Neural progenitor cell (in vitro differentiated cells): ENCODE data around the gene C2orf15. TPM values are rescaled to one million over a fixed set of nuclear protein-coding genes. Genes with fewer than 3 reads are reported as not detected.

Source experiments
- DNase-seq: peaks from one replicate; pipeline ENCODE4 v3.0.0-alpha.2; 2016; ENCODE audit warnings: low spot score
- H2AFZ ChIP-seq: fragments of 200-600 bp; sonication (generic); replicated peaks from 2 replicates; pipeline ENCODE4 v1.6.1; 2016; ENCODE audit warnings: antibody characterized with exemption
- H3F3A ChIP-seq: fragments of 200-600 bp; sonication (generic); 2 replicates; pipeline ENCODE4 v1.6.1; 2016; ENCODE audit warnings: antibody characterized with exemption, low read depth
- H3K27ac ChIP-seq: fragments of 200-600 bp; sonication (generic); 2 replicates; pipeline ENCODE4 v1.5.1; 2016; ENCODE audit warnings: mild to moderate bottlenecking
- H3K27me3 ChIP-seq: fragments of 200-600 bp; sonication (generic); 2 replicates; pipeline ENCODE4 v1.6.1; 2016; ENCODE audit warnings: mild to moderate bottlenecking, moderate library complexity
- H3K36me3 ChIP-seq: fragments of 200-600 bp; sonication (generic); 2 replicates; pipeline ENCODE4 v1.5.1; 2016
- H3K4me1 ChIP-seq: fragments of 200-600 bp; sonication (generic); 2 replicates; pipeline ENCODE4 v1.6.1; 2016; ENCODE audit warnings: mixed run types
- H3K4me2 ChIP-seq: fragments of 200-600 bp; sonication (generic); 2 replicates; pipeline ENCODE4 v1.6.1; 2016
- H3K4me3 ChIP-seq: fragments of 200-600 bp; sonication (generic); 2 replicates; pipeline ENCODE4 v1.5.1; 2016
- H3K79me2 ChIP-seq: fragments of 200-600 bp; sonication (generic); 2 replicates; pipeline ENCODE4 v1.6.1; 2016; ENCODE audit warnings: low read depth
- H3K9ac ChIP-seq: fragments of 200-600 bp; sonication (generic); 2 replicates; pipeline ENCODE4 v1.6.1; 2016
- H3K9me3 ChIP-seq: fragments of 200-600 bp; sonication (generic); 2 replicates; pipeline ENCODE4 v1.5.1; 2016; ENCODE audit warnings: low read depth
- H4K20me1 ChIP-seq: fragments of 200-600 bp; sonication (generic); 2 replicates; pipeline ENCODE4 v1.6.1; 2016; ENCODE audit warnings: low read depth
- H3K27ac Mint-ChIP-seq: 3 replicates; pipeline ENCODE4 v1.8.0; 2021; ENCODE audit warnings: mixed read lengths
- H3K27me3 Mint-ChIP-seq: 2 replicates; pipeline ENCODE4 v1.8.0; 2022; ENCODE audit warnings: low read depth, mild to moderate bottlenecking, inconsistent platforms, moderate library complexity, mixed read lengths; ENCODE audit not compliant: insufficient read depth
- H3K36me3 Mint-ChIP-seq: 3 replicates; pipeline ENCODE4 v1.8.0; 2021; ENCODE audit warnings: mixed read lengths
- H3K4me1 Mint-ChIP-seq: 3 replicates; pipeline ENCODE4 v1.8.0; 2021; ENCODE audit warnings: mixed read lengths
- H3K4me3 Mint-ChIP-seq: 3 replicates; pipeline ENCODE4 v1.8.0; 2021; ENCODE audit warnings: mild to moderate bottlenecking, moderate library complexity, mixed read lengths
- H3K9me3 Mint-ChIP-seq: 3 replicates; pipeline ENCODE4 v1.8.0; 2020; ENCODE audit warnings: mixed read lengths
- EZH2 ChIP-seq: fragments of 200-600 bp; sonication (generic); IDR thresholded peaks from 2 replicates; pipeline ENCODE4 v1.6.1; 2017; ENCODE audit warnings: antibody characterized with exemption, mild to moderate bottlenecking, moderate library complexity
- EZH2phosphoT487 ChIP-seq: fragments of 200-600 bp; sonication (generic); IDR thresholded peaks from 2 replicates; pipeline ENCODE4 v1.6.1; 2017; ENCODE audit warnings: antibody characterized with exemption
- total RNA-seq: library from RNA; depleted of rRNA; stranded (reverse); fragments of >200 nt; gene quantifications from 2 replicates; pipeline ENCODE4 v1.2.3, GENCODE V29; 2015; ENCODE audit warnings: low replicate concordance
- TF ChIP-seq, protein P1 (sequence below): fragments of 200-600 bp; sonication (generic); IDR thresholded peaks from 2 replicates; pipeline ENCODE4 v1.5.1; 2017; ENCODE audit warnings: antibody characterized with exemption, mild to moderate bottlenecking

Gene C2orf15
- total RNA-seq, result 5.6 and 5.8 TPM in 2 replicates

DNA sequence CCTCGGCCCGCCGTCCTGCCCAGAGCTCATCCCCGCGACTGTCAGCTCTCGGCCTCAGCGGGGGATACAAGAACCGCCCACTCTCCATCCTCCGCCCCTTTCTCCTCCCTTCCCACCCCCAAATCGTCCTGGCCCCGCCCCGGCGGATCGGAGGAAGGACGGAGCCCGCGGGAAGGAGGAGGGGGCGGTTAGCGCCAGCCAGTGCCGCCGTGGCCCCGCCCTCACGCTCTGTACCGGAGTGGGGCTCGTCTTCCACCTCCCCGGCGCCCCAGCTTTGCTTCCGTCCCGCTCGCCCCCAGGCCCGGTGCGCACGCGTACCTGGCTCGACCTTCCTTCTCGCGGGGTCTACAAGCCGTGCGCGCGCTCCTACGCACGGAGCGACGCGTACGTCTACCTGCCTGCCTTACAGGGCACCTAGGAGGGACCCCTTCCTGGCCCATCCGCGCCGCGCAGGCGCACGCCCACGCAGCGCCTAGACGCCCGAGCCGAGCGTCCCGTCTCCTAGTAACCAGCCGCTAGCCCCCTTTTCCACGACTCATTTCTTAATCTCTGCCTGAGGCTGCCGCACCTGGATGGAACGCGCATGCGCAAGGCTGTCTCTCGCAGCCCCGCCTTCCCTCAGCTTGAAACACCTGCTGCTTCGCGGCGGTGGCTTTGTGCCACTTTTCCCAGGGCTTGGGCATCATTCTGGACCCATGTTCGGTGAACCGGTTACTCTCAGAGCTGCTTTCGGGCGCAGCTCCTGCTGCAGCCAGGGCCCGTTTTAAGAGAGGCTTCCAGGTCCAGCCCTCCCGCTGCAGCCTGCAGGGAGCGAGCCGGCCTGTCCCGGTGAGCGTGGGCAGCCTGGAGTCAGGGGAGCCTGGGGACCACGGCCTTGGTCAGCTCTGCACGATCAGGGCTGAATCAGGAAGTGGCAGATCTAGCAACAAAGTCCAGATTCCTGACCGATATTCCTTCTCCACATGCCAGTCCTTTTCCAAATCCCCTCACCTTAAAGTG, at the start of gene C2orf15:
Gene C2orf15, plus strand, starts transcription at position 598 of the 999 bp plus-strand sequence. CDS start 8,852 bp downstream, outside the sequence.
- peaks cover 12% of the 10 kb centered on the region for H3K79me2 ChIP-seq
- peak; percentile 98 for DNase-seq
- no peaks in the 10 kb centered on the region for H3K9me3 ChIP-seq
- Mint-ChIP-seq H3K27ac (peak within 1 kb of the TSS; percentile 63), H3K4me1 (peaks cover 7% of the 10 kb centered on the region), H3K4me3 (peak within 1 kb of the TSS; percentile 96), H3K36me3 (no peaks in the 10 kb centered on the region), H3K9me3 (peaks cover 2% of the 10 kb centered on the region), H3K27me3 (peaks cover 14% of the 10 kb centered on the region)
- peak within 1 kb of the TSS; percentile 96 for H2AFZ ChIP-seq
- TF ChIP-seq EZH2 (no peak), EZH2phosphoT487 (no peak)
- TF ChIP-seq, protein P1, sequence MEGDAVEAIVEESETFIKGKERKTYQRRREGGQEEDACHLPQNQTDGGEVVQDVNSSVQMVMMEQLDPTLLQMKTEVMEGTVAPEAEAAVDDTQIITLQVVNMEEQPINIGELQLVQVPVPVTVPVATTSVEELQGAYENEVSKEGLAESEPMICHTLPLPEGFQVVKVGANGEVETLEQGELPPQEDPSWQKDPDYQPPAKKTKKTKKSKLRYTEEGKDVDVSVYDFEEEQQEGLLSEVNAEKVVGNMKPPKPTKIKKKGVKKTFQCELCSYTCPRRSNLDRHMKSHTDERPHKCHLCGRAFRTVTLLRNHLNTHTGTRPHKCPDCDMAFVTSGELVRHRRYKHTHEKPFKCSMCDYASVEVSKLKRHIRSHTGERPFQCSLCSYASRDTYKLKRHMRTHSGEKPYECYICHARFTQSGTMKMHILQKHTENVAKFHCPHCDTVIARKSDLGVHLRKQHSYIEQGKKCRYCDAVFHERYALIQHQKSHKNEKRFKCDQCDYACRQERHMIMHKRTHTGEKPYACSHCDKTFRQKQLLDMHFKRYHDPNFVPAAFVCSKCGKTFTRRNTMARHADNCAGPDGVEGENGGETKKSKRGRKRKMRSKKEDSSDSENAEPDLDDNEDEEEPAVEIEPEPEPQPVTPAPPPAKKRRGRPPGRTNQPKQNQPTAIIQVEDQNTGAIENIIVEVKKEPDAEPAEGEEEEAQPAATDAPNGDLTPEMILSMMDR, result no peak
- H3F3A ChIP-seq, result peaks cover 30% of the 10 kb centered on the region
- H3K27me3 ChIP-seq, result peaks cover 10% of the 10 kb centered on the region
- peaks cover 12% of the 10 kb centered on the region for H3K4me1 ChIP-seq
- peak within 1 kb of the TSS; percentile 79 for H3K4me3 ChIP-seq
- H3K4me2 ChIP-seq, result peak within 1 kb of the TSS; percentile 85
- no peaks in the 10 kb centered on the region for H4K20me1 ChIP-seq
- peak within 1 kb of the TSS; percentile 15 for H3K9ac ChIP-seq
- H3K27ac ChIP-seq, result peak within 1 kb of the TSS; percentile 71
- no peaks in the 10 kb centered on the region for H3K36me3 ChIP-seq

DNA sequence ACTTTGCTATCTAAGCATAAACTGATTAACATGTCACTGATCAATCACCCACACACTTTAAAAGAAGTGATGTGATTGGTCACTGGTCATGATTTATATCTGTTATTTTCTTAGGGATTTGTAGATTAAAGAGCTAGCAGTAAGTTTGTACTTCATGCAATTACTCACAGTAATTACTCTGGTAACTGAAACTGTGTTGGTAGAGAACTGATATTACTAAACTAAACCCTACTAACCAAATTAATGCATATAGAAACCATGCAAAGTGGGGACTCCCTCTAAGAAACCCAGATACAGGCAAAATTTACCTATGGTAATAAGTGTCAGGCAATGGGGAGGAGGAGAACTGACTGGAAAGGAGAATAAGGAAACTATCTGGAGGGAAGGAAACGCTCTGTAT, 44.8 kb upstream of the C2orf15 start:
- no peak for DNase-seq
- no peaks in the 10 kb centered on the region for H3K4me1 ChIP-seq
- no peak overlapping the region for H3K4me2 ChIP-seq
- Mint-ChIP-seq H3K9me3 (peaks cover 15% of the 10 kb centered on the region), H3K4me1 (no peaks in the 10 kb centered on the region), H3K27me3 (no peaks in the 10 kb centered on the region), H3K27ac (no peak overlapping the region), H3K4me3 (no peak overlapping the region), H3K36me3 (no peaks in the 10 kb centered on the region)
- no peak overlapping the region for H3K9ac ChIP-seq
- no peaks in the 10 kb centered on the region for H3K79me2 ChIP-seq
- H3K27ac ChIP-seq, result no peak overlapping the region
- TF ChIP-seq EZH2 (no peak), EZH2phosphoT487 (no peak)
- TF ChIP-seq, protein P1, result no peak
- H3F3A ChIP-seq, result no peaks in the 10 kb centered on the region
- no peaks in the 10 kb centered on the region for H4K20me1 ChIP-seq
- no peaks in the 10 kb centered on the region for H3K9me3 ChIP-seq
- no peaks in the 10 kb centered on the region for H3K27me3 ChIP-seq
- H3K36me3 ChIP-seq, result no peaks in the 10 kb centered on the region
- H3K4me3 ChIP-seq, result no peak overlapping the region
- no peak overlapping the region for H2AFZ ChIP-seq

DNA sequence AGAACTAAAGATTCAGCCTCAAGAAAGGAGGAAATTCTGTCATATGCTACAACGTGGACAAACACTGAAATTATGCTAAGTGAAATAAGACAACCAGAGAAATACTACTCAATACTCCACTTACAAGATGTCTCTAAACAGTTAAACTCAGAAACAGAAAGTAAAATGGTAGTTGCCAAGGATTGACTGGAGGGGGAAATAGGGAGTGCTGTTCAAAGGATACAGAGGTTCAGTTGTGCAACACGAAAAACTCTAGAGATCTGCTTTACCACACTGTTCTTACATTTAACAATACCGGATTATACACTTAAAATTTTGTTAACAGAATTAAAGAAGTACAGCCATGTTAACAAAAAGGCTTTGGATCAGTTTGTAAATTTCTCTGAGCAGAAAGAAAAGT, 39.8 kb upstream of the C2orf15 start:
- Histone ChIP-seq H3K4me3 (no peak overlapping the region), H2AFZ (no peak overlapping the region), H3K9ac (no peak overlapping the region), H3K9me3 (no peaks in the 10 kb centered on the region), H3K79me2 (no peaks in the 10 kb centered on the region), H3K36me3 (no peaks in the 10 kb centered on the region), H3K27me3 (no peaks in the 10 kb centered on the region), H3K27ac (no peak overlapping the region), H3K4me1 (no peaks in the 10 kb centered on the region), H3K4me2 (no peak overlapping the region), H3F3A (no peaks in the 10 kb centered on the region), H4K20me1 (no peaks in the 10 kb centered on the region)
- Mint-ChIP-seq H3K4me1 (no peaks in the 10 kb centered on the region), H3K27me3 (no peaks in the 10 kb centered on the region), H3K27ac (no peak overlapping the region), H3K4me3 (no peak overlapping the region), H3K9me3 (no peaks in the 10 kb centered on the region), H3K36me3 (no peaks in the 10 kb centered on the region)
- no peak for DNase-seq
- TF ChIP-seq EZH2 (no peak), EZH2phosphoT487 (no peak)
- TF ChIP-seq, protein P1, result no peak
